CD4-positive, alpha-beta memory T cell (primary cell): ENCODE results near the gene WDR13. TPM values are rescaled to one million over a fixed set of nuclear protein-coding genes. Genes with fewer than 3 reads are reported as not detected.

Experiments used
- CTCF ChIA-PET: fragments of 350-600 bp; sonication (Branson Sonifier 250); formaldehyde crosslinking; loops from one replicate; lab custom pipeline; 2021; ENCODE audit warnings: inconsistent platforms; ENCODE audit not compliant: partially characterized antibody; lab: Charles Lee
- POLR2A ChIA-PET: fragments of 350-600 bp; sonication (Branson Sonifier 250); formaldehyde crosslinking; loops from one replicate; lab custom pipeline; 2021; ENCODE audit not compliant: partially characterized antibody; lab: Charles Lee
- DNase-seq, 5 donors: peaks; one replicate each; pipeline versions ENCODE4 v3.0.0 to v3.0.0-alpha.2; 2020 to 2022; ENCODE audit warnings: mixed read lengths in 1 of 5
- H3K27ac ChIP-seq: one replicate; pipeline ENCODE4 v1.7.0; 2013; ENCODE audit warnings: low read depth, low read length
- H3K27me3 ChIP-seq: 2 replicates; pipeline ENCODE4 v1.7.0; 2013; ENCODE audit warnings: mild to moderate bottlenecking, low read length, moderate library complexity; ENCODE audit not compliant: insufficient read depth
- H3K36me3 ChIP-seq: 2 replicates; pipeline ENCODE4 v1.7.0; 2013; ENCODE audit warnings: mild to moderate bottlenecking, low read length, moderate library complexity; ENCODE audit not compliant: insufficient read depth
- H3K4me1 ChIP-seq: 2 replicates; pipeline ENCODE4 v1.7.0; 2013; ENCODE audit warnings: mild to moderate bottlenecking, low read length, moderate library complexity; ENCODE audit not compliant: insufficient read depth
- H3K4me3 ChIP-seq, 2 donors: one replicate each; pipeline ENCODE4 v1.7.0; 2013; ENCODE audit warnings: low read length in 2 of 2, mild to moderate bottlenecking in 1 of 2
- H3K9me3 ChIP-seq, 2 donors: one replicate each; pipeline ENCODE4 v1.7.0; 2013; ENCODE audit warnings: low read length in 2 of 2, control low read depth in 1 of 2; ENCODE audit not compliant: control insufficient read depth in 1 of 2
- H3K27ac Mint-ChIP-seq, 7 donors: one replicate each; pipeline ENCODE4 v1.8.0; 2020 to 2021; ENCODE audit warnings: mixed read lengths in 7 of 7, mild to moderate bottlenecking in 6 of 7, inconsistent platforms in 3 of 7, moderate library complexity in 3 of 7
- H3K27me3 Mint-ChIP-seq, 2 donors: one replicate each; pipeline ENCODE4 v1.8.0; 2020 to 2021; ENCODE audit warnings: mixed read lengths in 2 of 2
- H3K36me3 Mint-ChIP-seq, 2 donors: one replicate each; pipeline ENCODE4 v1.8.0; 2020 to 2021; ENCODE audit warnings: mixed read lengths in 2 of 2, inconsistent platforms in 1 of 2, mild to moderate bottlenecking in 1 of 2
- H3K4me1 Mint-ChIP-seq, 4 donors: one replicate each; pipeline ENCODE4 v1.8.0; 2020 to 2021; ENCODE audit warnings: mixed read lengths in 4 of 4, mild to moderate bottlenecking in 1 of 4
- H3K4me3 Mint-ChIP-seq, 8 donors: one replicate each; pipeline ENCODE4 v1.8.0; 2020 to 2021; ENCODE audit warnings: mixed read lengths in 8 of 8, mild to moderate bottlenecking in 7 of 8, moderate library complexity in 6 of 8, inconsistent platforms in 3 of 8
- H3K9me3 Mint-ChIP-seq, 8 donors: one replicate each; pipeline ENCODE4 v1.8.0; 2020 to 2021; ENCODE audit warnings: mixed read lengths in 8 of 8, mild to moderate bottlenecking in 5 of 8, inconsistent platforms in 3 of 8, moderate library complexity in 1 of 8
- intact Hi-C: fragments of 100-400 bp; cut with micrococcal nuclease; formaldehyde crosslinking; loops from one replicate; pipeline ENCODE4 v1.15.1; 2023
- polyA plus RNA-seq, 2 donors: library from polyadenylated mRNA; unstranded; fragments of 300-500 nt; fragmentation: Illumina TruSeq; gene quantifications; one replicate each; pipeline ENCODE4 v1.2.3, GENCODE V29; 2021
- total RNA-seq, 2 experiments: library from RNA; stranded (reverse); gene quantifications; one replicate each; pipeline ENCODE4 v1.2.3, GENCODE V29; 2021

WDR13 gene
- total and polyA plus RNA-seq, 4 experiments from 2014 or later, result 41.8 to 67.9 (median 48.5) TPM

DNA sequence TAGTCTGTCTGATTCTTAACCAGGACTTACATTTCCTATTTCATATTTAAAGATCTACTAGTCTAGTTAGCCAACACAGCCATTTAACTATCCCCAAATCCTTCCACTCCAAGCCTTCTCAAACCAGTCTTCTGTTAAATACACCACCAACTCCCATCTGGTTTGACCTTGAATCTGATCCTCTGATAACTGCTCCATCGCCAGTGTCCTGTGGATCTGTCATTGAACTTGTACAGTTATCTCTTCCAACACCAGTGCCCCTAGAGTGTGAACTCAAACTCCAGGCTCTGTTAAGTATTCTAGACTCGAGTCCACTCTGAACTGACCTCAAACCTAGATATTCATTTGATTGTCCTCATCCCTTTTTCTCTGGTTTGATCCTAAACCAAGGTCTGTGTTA lies 14.4 kb downstream of the WDR13 start:
- CTCF ChIA-PET, result no interaction called here
- Mint-ChIP-seq H3K9me3 (no peaks in the 10 kb centered on the region), H3K36me3 (no peaks in the 10 kb centered on the region), H3K27ac (peak overlapping the region in 1 of 7 donors; percentile 22), H3K27me3 (no peaks in the 10 kb centered on the region), H3K4me1 (no peaks in the 10 kb centered on the region), H3K4me3 (no peak overlapping the region)
- H3K9me3 ChIP-seq, result no peaks in the 10 kb centered on the region
- H3K4me3 ChIP-seq, result no peak overlapping the region
- POLR2A ChIA-PET, result no interaction called here
- intact Hi-C loops, result no loop called here
- DNase-seq, result no peak
- no peaks in the 10 kb centered on the region for H3K27me3 ChIP-seq
- no peak overlapping the region for H3K27ac ChIP-seq
- H3K36me3 ChIP-seq, result no peaks in the 10 kb centered on the region
- no peaks in the 10 kb centered on the region for H3K4me1 ChIP-seq

DNA sequence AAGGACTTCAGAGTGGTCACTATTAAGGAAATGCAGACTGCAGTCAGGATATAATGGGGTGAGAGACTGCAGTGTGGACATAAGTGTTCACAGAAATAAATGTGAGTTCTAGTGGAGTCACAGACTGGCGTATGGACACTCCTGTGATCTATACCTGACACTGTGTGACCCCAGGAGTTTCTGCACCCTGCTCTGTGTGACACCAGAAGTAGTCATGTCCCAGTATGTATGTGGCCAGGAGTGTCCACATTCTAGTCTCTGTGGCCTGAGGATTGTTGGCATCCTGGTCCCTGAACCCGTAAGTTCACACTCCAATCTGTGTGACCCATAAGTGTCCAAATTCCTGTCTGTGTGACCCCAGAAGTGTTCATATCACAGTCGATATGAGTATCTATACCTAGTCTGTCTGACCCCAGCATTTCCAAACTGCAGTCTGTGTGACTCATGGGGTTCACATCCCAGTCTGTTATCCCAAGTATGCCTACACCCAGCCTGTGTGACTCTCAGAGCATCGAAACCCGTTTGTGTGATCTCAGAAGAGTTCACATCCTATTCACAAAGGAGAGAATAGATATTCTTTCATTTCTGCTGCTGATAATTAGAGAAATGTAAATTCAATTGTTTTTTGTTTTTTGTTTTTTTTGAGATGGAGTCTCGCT lies 16.3 kb downstream of the WDR13 start:
- Histone ChIP-seq H3K4me3 (no peak overlapping the region), H3K9me3 (no peaks in the 10 kb centered on the region), H3K27ac (no peak overlapping the region), H3K4me1 (no peaks in the 10 kb centered on the region), H3K27me3 (no peaks in the 10 kb centered on the region), H3K36me3 (no peaks in the 10 kb centered on the region)
- no peak for DNase-seq
- Mint-ChIP-seq H3K9me3 (no peaks in the 10 kb centered on the region), H3K36me3 (no peaks in the 10 kb centered on the region), H3K4me3 (no peak overlapping the region), H3K4me1 (peaks cover 0 to 1% (median 0%) of the 10 kb centered on the region in 4 donors), H3K27ac (no peak overlapping the region), H3K27me3 (peaks cover 0 to 3% of the 10 kb centered on the region in 2 donors)
- ChIA-PET POLR2A (no interaction called here), CTCF (no interaction called here)
- intact Hi-C loops, result no loop called here

DNA sequence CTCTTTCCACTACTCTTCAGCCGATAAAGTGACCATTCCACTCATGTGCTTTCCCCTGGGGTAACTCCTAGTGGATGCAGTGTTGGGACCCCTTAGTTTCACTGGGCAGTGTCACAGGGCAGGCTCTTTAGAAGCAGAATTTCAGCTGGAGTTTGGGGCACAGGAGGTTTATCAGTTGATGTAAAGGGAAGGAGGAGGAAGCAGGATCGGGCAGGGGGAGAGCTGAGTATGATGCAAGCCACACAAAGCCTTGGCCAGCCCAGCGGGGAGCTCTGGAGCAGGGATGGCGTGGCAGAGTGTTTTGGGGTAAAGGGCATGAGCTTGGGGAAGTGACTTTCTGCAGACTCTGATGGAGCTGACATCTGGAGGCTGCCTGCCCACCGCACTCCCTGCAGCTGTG lies 19.3 kb downstream of the WDR13 start:
- no peaks in the 10 kb centered on the region for H3K36me3 ChIP-seq
- no peaks in the 10 kb centered on the region for H3K27me3 ChIP-seq
- Mint-ChIP-seq H3K4me1 (peaks cover 0 to 1% (median 0%) of the 10 kb centered on the region in 4 donors), H3K27me3 (peaks cover 0 to 3% of the 10 kb centered on the region in 2 donors), H3K36me3 (no peaks in the 10 kb centered on the region), H3K27ac (no peak overlapping the region), H3K9me3 (no peaks in the 10 kb centered on the region), H3K4me3 (no peak overlapping the region)
- H3K27ac ChIP-seq, result no peak overlapping the region
- H3K9me3 ChIP-seq, result no peaks in the 10 kb centered on the region
- intact Hi-C loops, result no loop called here
- no peak for DNase-seq
- H3K4me1 ChIP-seq, result no peaks in the 10 kb centered on the region
- ChIA-PET CTCF (no interaction called here), POLR2A (no interaction called here)
- H3K4me3 ChIP-seq, result no peak overlapping the region

DNA sequence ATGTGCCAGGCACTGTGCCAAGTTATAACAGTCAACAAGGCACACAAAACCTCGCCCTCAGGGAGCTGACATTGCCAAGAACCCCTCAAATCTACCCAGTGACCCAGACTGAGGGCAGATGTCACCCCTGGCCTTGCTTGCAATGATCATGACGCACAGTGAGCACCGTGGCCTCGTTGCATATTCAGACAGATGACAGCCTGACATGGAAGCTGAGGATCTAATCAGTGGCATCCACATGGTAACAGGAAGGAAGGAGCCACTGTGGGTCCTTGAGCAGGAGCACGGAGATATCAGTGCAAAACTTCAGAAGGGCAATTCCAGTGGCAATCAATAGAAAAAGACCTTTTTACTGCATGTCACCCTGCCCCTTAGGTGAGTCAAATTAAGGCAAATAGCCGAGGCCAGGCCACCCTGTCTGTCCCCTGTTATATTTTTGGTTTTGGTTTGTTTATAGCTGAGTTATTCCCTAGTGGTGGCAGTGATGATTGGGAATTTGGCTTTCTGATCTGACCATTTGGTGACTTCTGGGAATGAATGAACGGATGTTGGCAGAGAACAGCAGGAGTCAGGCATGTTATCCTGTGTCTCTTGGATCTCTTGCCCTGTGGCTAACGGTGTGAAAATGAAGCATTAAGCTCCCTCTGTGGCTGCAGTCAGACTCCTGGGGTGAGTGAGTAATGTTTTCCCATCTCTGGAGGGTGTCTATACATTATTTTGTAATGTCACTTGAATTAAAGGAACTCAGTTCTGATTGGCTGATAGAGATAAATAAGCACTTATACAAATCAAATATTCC lies 20.4 kb downstream of the WDR13 start:
- intact Hi-C loops, result no loop called here
- H3K36me3 ChIP-seq, result no peaks in the 10 kb centered on the region
- ChIA-PET CTCF (no interaction called here), POLR2A (no interaction called here)
- H3K9me3 Mint-ChIP-seq, result no peaks in the 10 kb centered on the region
- no peaks in the 10 kb centered on the region for H3K27me3 ChIP-seq
- H3K4me3 ChIP-seq, result no peak overlapping the region
- H3K9me3 ChIP-seq, result no peaks in the 10 kb centered on the region
- H3K4me3 Mint-ChIP-seq, result no peak overlapping the region
- peaks cover 0 to 1% (median 0%) of the 10 kb centered on the region in 4 donors for H3K4me1 Mint-ChIP-seq
- H3K4me1 ChIP-seq, result no peaks in the 10 kb centered on the region
- no peak for DNase-seq
- no peaks in the 10 kb centered on the region for H3K36me3 Mint-ChIP-seq
- no peak overlapping the region for H3K27ac ChIP-seq
- peaks cover 0 to 3% of the 10 kb centered on the region in 2 donors for H3K27me3 Mint-ChIP-seq
- peak overlapping the region in 1 of 7 donors; percentile 72 for H3K27ac Mint-ChIP-seq

DNA sequence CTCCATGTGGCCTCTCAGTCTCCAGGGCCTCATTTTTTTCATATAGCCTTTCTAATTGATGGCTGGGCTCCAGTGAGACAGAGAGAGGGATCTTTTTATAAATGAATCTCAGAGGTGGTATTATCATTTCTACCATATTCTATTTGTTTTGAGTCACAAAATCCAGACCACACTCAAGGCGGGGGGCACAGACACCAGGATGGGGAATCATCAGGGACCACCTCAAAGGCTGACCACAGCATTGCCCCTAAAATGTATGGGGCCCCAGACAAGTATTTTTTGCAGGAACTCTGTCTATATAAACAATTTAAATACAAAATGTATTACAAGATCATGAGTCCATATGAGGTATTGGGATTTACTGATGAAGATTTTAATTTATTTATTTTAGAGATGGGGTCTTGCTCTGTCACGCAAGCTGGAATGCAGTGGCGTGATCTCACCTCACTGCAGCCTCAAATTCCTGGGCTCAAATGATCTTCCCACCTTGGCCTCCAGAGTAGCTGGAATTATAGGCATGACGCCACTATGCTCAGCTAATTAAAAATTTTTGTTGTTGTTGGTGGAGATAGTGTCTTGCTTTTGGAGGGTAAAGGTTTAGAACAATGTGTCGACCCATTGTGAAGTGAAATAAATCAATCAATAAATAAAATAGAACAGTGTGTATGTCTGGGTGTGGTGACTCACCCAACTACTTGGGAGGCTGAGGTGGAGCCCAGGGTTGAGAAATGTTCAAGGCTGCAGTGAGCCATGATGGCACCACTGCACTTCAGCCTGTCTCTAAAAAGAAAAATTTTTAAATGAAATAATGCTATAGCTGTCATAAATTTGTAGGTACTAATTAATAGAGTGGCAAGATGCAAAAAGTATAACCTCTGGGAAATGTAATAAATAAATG lies 29.4 kb downstream of the WDR13 start:
- Histone ChIP-seq H3K27me3 (no peaks in the 10 kb centered on the region), H3K9me3 (no peaks in the 10 kb centered on the region), H3K36me3 (no peaks in the 10 kb centered on the region), H3K4me3 (no peak overlapping the region), H3K27ac (no peak overlapping the region), H3K4me1 (peaks cover 3% of the 10 kb centered on the region)
- no peaks in the 10 kb centered on the region for H3K36me3 Mint-ChIP-seq
- no peaks in the 10 kb centered on the region for H3K9me3 Mint-ChIP-seq
- peaks cover 0 to 7% (median 4%) of the 10 kb centered on the region in 4 donors for H3K4me1 Mint-ChIP-seq
- no peaks in the 10 kb centered on the region for H3K27me3 Mint-ChIP-seq
- intact Hi-C loops, result no loop called here
- CTCF ChIA-PET, result no interaction called here
- POLR2A ChIA-PET, result no interaction called here
- DNase-seq, result no peak
- H3K4me3 Mint-ChIP-seq, result peak overlapping the region in 1 of 8 donors; percentile 46
- no peak overlapping the region for H3K27ac Mint-ChIP-seq

DNA sequence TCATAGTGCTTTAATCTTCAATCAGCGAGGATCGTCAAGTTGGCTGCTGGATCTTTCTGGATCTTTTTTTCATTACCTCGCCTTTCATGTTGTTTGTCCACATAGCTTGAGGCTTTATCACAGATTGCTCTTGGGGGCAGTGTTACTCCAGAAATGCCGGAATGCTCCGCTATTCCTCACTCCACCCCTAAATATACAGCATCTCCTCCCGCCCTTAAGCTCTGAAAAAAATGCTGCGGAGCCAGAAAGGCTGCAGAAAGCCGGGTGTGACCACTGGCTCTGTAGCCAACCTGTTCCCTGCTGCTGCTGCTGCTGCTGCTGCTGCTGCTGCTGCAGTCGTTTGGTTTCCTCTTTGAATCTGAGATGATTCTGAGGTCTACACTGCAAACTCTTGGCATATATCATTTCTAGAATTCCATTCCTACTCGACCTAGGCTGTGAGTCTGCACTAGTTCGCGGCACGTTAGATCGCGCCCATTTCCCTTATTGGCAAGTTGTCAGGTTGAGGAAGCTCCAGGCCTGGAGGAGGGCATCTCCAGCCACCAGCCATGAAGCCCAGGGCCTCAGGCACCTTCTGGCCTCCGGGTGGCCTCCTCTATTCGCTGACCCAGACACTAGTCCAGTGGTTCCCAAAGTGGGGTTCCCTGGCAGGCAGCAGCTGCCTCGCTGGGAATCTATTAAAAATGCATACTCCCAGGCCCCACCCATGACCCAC lies 34.2 kb downstream of the WDR13 start:
- POLR2A ChIA-PET, result interaction anchor here (0.7 to 1.9 kb wide), 7 partner anchors 16 to 371 kb away, joined by 3 to 7 read pairs (median 4); partner anchors contain the start of genes GRIPAP1, HDAC6, SUV39H1 and WAS
- H3K4me1 Mint-ChIP-seq, result peaks cover 0 to 17% (median 5%) of the 10 kb centered on the region in 4 donors

More for the DNA sequence above, 34.2 kb downstream of the WDR13 start:
- H3K9me3 ChIP-seq, result no peaks in the 10 kb centered on the region
- CTCF ChIA-PET, result interaction anchor here (1.3 to 2.1 kb wide), 3 partner anchors 13 to 266 kb away, joined by 3 to 4 read pairs (median 3); partner anchors contain the start of genes PQBP1 and TIMM17B
- no peak overlapping the region for H3K4me3 ChIP-seq
- no peak overlapping the region for H3K27ac ChIP-seq
- no peaks in the 10 kb centered on the region for H3K36me3 Mint-ChIP-seq
- no peaks in the 10 kb centered on the region for H3K9me3 Mint-ChIP-seq
- peak overlapping the region in 5 of 7 donors; percentile 36 to 62 (median 55) for H3K27ac Mint-ChIP-seq
- H3K27me3 Mint-ChIP-seq, result no peaks in the 10 kb centered on the region
- intact Hi-C loops, result loop anchor here (1.0 kb wide), 1 partner anchor 306 kb away; no protein-coding TSS in a partner anchor
- peak overlapping the region in 7 of 8 donors; percentile 13 to 69 (median 49) for H3K4me3 Mint-ChIP-seq
- peak; percentile 70 to 76 (median 75) for DNase-seq
- no peaks in the 10 kb centered on the region for H3K36me3 ChIP-seq
- no peaks in the 10 kb centered on the region for H3K27me3 ChIP-seq
- H3K4me1 ChIP-seq, result peaks cover 12% of the 10 kb centered on the region
